ENCODE results near the gene CDC42BPA. TPM values are rescaled to one million over a fixed set of nuclear protein-coding genes. Genes with fewer than 3 reads are reported as not detected.
A peak's percentile ranks its signal among the peaks of the same experiment; 100 is the strongest.

The CDC42BPA gene
- total and polyA plus RNA-seq, 9 of the 15 experiments (the other 6 are each of a cell fraction or from before 2014, with no cell fraction given) = 8.0 to 77.5 (median 52.1) TPM

DNA sequence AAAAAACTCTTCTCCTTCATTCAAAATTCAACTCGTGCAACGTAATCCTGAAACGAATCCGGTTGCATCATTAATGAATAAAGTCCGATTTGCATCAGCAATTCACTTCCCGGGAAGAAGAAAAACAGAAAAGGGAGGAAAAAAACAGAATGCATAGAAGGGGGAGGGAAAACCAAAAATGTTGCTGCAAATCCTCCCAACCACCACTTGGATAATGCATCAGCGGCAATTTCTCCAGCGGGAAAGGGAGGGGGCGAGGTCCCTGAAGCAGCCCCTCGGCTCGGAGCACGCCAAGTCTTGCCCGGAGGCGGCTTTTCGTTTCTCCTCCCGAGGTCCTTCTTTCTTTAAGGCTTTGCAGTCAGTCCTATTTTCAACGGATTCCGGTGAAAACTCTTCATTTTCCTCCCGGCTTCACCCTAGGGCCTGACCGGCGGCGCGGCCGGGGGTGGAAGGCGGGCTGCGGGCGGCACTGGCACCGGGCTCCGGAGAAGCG is 723 bp downstream of the CDC42BPA start (continued):
- no peak for TF ChIP-seq XRCC4 (IDR thresholded peaks at IDR 0.05; ENCODE audit: extremely low read depth, insufficient read depth, insufficient read length)
- TF ChIP-seq, protein P1, sequence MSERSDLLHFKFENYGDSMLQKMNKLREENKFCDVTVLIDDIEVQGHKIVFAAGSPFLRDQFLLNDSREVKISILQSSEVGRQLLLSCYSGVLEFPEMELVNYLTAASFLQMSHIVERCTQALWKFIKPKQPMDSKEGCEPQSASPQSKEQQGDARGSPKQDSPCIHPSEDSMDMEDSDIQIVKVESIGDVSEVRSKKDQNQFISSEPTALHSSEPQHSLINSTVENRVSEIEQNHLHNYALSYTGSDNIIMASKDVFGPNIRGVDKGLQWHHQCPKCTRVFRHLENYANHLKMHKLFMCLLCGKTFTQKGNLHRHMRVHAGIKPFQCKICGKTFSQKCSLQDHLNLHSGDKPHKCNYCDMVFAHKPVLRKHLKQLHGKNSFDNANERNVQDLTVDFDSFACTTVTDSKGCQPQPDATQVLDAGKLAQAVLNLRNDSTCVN (CRISPR knock-in tag; IDR thresholded peaks at IDR 0.05) = no peak
- TF ChIP-seq SNIP1 (IDR thresholded peaks at IDR 0.05; ENCODE audit: low read depth) = peak; percentile 20; the same call in 1 of the 2 replicates
- no peak for TF ChIP-seq ZNF507 (tag; conservative IDR thresholded peaks at IDR 0.05)
- peak; percentile 93 for TF ChIP-seq ZBTB7A (IDR thresholded peaks at IDR 0.05; ENCODE audit: borderline replicate concordance, control insufficient read depth, low read depth, low read length)
- peak; percentile 78 for TF ChIP-seq BRD9 (IDR thresholded peaks at IDR 0.05; ENCODE audit: low read depth, partially characterized antibody)
- peak; percentile 19; the same call in 1 of the 2 replicates for TF ChIP-seq MTA3 (IDR thresholded peaks at IDR 0.05; ENCODE audit: borderline replicate concordance)
- 0 out of 2 replicates have a peak, but pooled peaks have one; percentile 27 for TF ChIP-seq ZEB2 (IDR thresholded peaks at IDR 0.05)
- TF ChIP-seq PTRF (tag; IDR thresholded peaks at IDR 0.05) = no peak
- TF ChIP-seq, protein P2, sequence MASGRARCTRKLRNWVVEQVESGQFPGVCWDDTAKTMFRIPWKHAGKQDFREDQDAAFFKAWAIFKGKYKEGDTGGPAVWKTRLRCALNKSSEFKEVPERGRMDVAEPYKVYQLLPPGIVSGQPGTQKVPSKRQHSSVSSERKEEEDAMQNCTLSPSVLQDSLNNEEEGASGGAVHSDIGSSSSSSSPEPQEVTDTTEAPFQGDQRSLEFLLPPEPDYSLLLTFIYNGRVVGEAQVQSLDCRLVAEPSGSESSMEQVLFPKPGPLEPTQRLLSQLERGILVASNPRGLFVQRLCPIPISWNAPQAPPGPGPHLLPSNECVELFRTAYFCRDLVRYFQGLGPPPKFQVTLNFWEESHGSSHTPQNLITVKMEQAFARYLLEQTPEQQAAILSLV (tag; IDR thresholded peaks at IDR 0.05) = peak; percentile 60; the same call in 1 of the 2 replicates
- peak; percentile 67; the same call in 1 of the 2 replicates for TF ChIP-seq MIER1 (IDR thresholded peaks at IDR 0.05; ENCODE audit: low read depth)
- 0 out of 2 replicates have a peak, but pooled peaks have one; percentile 32 for TF ChIP-seq BCOR (IDR thresholded peaks at IDR 0.05)
- peak; percentile 70; the same call in 1 of the 2 replicates for TF ChIP-seq SMARCA4 (IDR thresholded peaks at IDR 0.05)
- peak; percentile 30 for TF ChIP-seq SAP30 (IDR thresholded peaks at IDR 0.05; ENCODE audit: borderline replicate concordance, insufficient read depth, low read depth, low read length, poor library complexity, severe bottlenecking)
- no peak for TF ChIP-seq CBX5 (IDR thresholded peaks at IDR 0.05; ENCODE audit: borderline replicate concordance, low read depth)
- no peak for TF ChIP-seq RBM14 (IDR thresholded peaks at IDR 0.05; ENCODE audit: borderline replicate concordance, insufficient read depth, low read depth, low read length)
- TF ChIP-seq MYBL2 (IDR thresholded peaks at IDR 0.05; ENCODE audit: low read depth) = peak; percentile 44; the same call in 1 of the 2 replicates
- no peak for TF ChIP-seq MYBL2 (CRISPR knock-in tag; IDR thresholded peaks at IDR 0.05; ENCODE audit: borderline replicate concordance)
- TF ChIP-seq, protein P3, sequence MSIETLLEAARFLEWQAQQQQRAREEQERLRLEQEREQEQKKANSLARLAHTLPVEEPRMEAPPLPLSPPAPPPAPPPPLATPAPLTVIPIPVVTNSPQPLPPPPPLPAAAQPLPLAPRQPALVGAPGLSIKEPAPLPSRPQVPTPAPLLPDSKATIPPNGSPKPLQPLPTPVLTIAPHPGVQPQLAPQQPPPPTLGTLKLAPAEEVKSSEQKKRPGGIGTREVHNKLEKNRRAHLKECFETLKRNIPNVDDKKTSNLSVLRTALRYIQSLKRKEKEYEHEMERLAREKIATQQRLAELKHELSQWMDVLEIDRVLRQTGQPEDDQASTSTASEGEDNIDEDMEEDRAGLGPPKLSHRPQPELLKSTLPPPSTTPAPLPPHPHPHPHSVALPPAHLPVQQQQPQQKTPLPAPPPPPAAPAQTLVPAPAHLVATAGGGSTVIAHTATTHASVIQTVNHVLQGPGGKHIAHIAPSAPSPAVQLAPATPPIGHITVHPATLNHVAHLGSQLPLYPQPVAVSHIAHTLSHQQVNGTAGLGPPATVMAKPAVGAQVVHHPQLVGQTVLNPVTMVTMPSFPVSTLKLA (conservative IDR thresholded peaks at IDR 0.05) = peak in 1 of 2 experiments; percentile 23; a peak in 1 of 4 replicates
- no peak for TF ChIP-seq POLR2B (IDR thresholded peaks at IDR 0.05; ENCODE audit: low read depth, partially characterized antibody)
- TF ChIP-seq ZKSCAN1 (IDR thresholded peaks at IDR 0.05; ENCODE audit: low read depth, low read length) = peak; percentile 18; the same call in 1 of the 2 replicates
- TF ChIP-seq SMAD4 (CRISPR knock-in tag; conservative IDR thresholded peaks at IDR 0.05) = 0 out of 2 replicates have a peak, but pooled peaks have one; percentile 13
- TF ChIP-seq C11orf30 (IDR thresholded peaks at IDR 0.05; ENCODE audit: low read depth) = peak; percentile 50; the same call in 1 of the 2 replicates
